ENCODE data around the gene COL23A1.

Gene COL23A1

DNA sequence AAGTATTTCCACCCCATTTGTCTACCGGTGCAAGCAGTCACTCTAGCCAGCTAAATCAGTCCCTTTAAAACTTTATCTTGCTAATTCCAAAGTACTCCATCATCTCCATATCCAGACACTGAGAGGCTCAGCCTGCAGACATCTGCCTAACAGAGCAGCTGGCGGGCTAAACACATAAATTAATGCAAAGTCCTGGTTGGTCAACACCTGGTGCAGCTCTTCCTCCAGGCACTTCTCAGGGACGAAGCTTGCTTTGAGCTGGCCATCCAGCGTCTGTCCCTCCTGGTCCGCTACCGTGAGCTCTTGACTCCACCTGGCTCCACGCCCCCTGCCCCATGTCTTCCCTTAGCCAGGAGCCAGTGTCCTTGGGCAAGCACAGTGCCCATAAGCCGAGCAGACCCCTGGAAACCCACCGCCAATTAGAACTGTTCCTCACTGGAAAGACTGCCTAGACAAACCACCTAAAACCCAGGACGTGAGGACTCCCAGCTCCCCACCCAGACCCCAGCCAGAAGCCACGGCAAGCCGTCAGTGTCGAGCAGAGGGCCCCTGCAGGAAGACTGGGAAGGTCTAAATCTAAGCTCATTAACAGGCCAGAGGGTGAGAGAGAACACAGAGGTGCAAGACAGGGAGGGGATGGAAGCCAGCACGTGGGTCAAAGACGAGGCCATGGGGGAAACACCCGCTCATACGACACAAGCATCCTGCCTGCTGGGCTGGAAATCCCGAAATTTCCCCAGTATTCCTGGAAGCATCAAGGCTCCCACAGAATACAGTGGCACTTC lies 120.0 kb downstream of the COL23A1 start:
- no peak for DNase-seq

DNA sequence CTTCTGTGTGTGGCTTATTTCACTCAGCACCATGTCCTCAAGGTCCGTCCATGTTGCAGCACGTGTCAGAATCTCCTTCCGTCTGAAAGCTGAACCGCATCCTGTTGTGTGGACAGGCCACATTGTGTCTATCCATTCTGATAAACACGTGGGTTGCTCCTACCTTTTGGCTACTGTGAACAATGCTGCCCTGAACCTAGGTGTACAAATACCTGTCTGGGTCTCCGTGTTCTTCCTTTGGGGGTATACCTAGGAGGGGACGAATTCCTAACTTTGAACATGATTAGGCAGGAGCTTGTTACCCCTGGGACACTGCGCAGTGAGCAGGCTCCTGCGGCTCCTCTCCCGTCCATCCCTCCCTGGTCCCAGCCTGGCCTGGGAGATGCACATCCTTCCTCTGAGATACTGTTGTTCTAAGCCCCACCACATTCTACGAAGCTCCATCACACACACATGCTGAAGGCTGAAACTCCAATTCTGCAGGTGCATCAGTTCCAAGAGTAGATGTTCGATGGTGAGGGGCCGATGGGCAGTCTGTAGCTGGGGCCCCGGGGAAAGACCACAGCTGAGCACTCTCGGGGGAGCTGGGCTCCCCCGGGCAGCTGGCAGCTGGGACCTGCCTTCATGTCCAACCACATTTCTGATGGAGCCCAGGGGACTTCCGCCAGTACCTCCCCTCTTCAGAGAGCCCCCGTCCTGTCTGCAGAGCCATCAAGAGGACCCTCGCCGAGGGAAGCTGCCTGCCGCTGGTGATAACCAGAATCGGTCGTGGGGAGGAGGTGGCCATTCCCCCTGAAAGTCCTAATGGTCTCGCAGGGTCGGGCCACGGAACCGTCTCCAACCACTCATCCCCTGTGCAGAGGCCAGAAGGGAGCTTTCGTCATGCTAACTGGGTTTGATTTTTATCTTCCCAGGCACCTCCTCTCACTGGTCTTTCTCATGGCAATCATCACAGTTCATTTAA lies 120.9 kb downstream of the COL23A1 start:
- DNase-seq, result no peak

DNA sequence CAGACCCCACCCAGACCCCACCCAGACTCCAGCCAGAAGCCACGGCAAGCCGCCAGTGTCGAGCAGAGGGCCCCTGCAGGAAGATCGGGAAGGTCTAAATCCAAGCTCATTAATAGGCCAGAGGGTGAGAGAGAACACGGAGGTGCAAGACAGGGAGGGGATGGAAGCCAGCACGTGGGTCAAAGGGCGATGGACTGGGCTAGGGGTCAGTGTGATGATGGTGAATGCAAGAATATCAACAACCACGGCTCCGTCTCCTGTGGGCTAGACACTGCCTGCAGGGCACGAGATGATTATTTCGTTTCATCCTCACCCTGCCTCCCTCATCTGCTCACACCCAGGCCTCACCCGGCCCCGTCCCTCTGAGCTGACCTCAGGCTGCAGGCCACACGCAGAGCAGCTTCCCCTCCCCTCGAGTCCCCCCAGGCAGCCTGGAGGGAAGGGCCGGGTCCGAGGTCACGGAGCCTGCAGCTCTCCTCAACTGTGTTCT lies 122.0 kb downstream of the COL23A1 start:
- DNase-seq, result no peak

DNA sequence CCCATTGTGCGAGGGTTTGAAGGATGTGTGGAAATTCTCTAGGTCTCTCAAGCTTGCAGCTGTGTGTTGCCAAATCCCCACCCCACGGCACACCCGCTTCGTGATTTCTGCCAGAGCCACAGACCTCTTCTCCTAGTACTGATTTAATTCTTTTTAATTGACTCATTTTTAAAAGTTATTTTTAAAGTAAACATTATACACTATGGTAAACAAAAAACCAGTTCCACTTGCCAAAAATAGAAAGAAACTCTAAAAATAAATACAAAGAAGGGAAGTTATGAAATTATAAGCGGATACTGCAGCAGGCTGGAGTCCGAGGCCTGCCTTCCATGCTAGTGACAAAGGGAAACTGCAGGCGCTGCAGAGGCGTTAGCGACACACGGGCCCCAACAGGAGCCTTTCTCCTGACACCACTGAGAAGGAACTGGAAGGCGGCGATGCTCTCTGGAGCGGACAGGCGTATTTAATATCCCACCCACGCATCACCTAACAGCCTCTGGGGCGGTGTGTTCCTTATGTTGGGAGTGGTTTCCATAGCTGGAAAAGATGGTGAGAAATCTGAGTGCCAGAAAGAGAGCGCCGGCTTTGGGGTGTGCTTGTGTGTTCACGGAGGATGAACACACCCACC lies 122.5 kb downstream of the COL23A1 start:
- DNase-seq, result no peak

DNA sequence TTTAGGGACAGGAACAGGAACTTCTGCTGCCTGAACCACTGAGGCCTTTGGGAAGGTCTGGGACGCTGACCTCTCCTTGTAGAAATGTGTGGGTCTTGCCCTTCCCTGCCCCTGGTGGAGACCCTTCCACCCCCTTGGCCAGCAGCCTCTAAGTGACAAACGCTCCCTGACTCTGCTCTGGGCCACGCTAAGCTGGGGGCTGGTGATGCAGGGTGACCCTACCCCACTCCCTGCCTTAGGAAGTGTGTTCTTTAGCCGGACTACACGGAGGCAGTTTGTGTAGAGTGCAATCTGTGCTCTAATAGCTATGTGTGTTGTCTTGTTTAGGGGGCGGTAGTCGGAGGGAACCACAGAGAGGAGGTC lies 123.0 kb downstream of the COL23A1 start:
- no peak for DNase-seq

DNA sequence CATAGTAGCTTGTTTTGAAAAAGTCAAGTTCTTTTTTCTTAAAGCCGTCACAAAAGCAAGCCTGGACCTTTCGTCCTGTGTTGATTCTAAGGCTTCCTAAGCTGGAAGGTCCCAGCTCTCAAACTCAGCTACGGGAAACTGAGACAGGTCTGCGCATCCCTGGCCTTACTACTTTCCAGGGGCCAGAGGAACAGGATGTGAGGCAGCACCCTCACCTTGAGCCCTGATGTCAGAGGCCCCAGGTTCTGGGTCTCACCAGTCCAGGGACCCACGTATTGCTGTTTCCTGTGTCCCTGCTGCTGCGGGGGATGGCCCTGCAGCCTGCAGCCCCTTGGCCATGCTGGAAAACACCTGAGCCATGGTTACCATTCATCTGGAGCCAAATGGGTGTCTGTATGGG lies 123.9 kb downstream of the COL23A1 start:
- no peak for DNase-seq

DNA sequence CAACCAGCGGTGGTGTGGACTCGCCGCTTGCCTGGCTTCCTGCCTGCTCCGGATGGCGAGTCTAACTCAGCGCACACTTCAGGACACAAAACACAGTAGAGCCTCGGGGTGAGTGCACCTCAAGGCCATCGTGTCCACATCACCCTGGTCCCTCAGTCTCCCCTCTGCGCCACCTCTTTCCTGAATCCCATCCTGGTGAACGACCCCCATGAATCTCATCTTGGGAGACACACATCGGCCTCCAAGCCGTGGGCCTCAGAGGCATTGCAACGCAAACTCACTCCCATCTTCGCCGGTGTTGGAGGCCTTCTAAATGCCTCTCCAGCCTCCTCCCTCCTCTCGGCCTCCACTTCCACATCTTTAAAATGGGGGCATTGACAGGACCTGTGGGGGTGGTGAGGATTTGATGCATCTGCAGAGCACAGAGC lies 124.3 kb downstream of the COL23A1 start:
- no peak for DNase-seq

DNA sequence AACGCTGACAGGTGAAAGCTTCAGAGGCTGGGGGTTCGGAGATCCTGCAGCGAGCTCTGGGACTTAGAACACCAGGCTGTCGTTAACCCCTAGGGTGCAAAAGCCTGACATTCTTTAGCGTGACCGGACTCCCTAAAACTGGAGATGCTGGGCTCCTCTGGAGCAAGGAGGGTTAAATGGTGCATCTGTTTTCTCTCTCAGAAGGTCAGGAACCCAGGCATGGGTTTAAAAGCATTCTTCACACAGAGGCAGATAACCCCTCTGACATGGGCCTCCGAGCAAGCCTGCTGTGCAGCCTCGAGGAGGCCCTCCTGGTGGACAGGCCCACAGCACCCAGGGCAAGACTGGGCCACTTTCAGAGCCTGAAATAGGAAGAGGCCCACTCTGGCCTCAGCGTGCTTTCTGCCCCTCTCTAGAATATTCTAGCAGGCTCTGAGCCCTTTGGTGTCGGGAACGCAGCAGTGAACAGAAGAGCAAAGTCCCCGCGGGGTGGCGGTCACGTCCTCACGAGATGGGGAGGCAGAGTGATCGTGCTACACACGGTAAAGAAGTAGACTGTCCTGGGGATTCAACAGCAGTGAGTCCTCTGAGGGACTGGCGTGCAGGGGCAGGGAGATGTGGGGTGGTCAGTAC lies 124.8 kb downstream of the COL23A1 start:
- no peak for DNase-seq

DNA sequence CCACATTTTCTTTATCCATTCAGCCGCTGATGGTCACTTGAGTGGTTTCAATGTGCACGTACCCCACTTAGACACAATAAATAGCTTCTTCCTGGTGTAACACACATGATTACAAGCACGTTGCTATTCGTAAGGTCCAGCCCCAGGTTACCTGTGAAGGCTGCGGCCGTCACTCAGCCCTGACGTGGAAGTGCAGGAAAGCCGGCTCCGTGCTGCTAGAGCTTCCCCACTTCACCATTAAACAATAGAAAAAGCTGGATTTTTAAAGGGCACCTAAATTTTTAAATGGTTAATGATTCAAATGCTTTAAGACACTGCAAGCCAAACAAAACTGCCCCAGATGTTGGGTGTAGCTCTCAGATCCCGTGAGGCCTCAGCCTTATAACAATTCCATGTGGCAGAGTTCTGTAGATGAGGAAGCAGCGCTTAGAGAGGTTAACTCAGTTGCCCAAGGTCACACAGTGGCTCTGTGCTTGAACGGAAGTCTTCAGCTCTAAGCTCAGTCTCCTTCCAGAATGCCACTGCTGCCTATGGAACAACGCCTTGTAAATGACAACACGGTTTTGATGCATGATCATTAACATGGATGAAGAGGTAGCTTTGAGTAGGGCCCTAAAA lies 125.7 kb downstream of the COL23A1 start:
- DNase-seq, result no peak

DNA sequence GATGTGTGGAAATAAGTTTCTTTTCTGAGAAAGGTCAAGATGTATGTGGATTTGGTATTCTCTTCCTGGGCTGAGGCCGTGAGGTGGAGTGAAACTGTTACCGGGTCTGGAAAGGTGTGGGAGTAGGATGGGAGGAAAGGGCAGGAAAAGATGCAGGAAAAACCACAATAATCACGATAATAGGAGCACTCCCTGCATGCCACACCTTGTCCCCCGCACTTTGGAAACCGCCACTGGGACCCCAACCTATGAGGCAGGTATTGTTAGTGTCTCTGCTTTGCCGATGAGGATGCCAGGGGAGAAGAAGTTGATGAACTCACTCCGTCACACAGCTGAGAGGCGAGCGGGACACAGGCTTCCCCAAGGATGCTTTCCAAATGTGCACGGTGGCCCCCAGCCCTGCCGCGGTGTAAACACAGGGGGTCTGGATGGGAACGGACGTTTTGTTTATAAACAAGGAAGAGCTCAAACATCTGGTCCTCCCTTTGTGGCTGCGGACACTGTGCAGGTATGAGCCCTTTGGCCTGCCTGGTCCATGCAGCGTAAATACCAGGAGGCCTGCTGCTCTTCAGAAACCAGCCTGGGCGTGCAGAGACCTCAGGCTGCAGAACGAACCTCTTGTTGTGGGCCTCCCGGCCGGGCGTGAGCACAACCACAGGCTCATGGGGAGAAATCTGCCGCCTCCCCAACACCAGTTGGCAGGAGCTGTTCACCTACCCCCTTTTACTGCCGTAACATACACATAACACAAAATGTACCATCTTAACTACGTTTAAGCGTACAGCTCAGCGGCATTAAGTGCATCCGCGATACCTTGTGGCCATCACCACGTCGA lies 126.7 kb downstream of the COL23A1 start:
- DNase-seq, result no peak

DNA sequence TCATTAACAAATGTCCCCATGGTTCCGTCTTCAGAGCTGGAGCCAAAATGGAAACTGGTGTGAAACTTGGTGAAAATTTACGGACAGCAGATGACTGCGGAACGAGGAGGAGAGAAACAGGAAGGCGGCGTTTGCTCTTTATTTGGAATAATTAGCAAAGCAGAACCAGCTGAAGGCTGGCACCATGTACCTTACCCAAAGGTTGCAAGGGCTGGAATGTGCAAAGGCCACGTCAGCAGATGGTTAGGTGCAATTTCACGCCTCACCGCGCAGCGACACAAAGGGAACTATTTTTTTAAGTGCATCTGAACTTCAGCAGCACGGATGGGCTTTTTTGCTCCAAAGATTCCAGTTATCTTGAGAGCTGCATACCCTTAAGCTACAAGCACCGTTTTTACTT lies 127.4 kb downstream of the COL23A1 start:
- DNase-seq, result no peak

DNA sequence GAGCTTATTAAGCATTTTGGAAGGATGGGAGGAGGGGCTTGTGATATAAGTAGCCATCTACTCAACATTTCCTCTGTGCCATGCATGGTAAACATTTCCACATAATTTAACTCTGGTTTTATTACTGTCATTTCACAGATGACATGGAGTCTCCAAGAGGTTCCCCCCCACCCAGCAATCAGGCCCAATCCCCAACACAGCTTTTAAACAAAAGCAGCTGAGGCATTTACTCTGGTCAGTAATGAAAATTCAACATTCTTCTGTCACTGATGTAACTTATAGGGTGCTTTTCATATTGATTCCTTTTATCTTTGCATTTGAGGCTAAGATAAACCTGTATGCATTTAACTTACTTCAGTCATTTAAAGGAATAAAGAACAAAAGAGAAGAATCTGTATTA lies 128.1 kb downstream of the COL23A1 start:
- no peak for DNase-seq

DNA sequence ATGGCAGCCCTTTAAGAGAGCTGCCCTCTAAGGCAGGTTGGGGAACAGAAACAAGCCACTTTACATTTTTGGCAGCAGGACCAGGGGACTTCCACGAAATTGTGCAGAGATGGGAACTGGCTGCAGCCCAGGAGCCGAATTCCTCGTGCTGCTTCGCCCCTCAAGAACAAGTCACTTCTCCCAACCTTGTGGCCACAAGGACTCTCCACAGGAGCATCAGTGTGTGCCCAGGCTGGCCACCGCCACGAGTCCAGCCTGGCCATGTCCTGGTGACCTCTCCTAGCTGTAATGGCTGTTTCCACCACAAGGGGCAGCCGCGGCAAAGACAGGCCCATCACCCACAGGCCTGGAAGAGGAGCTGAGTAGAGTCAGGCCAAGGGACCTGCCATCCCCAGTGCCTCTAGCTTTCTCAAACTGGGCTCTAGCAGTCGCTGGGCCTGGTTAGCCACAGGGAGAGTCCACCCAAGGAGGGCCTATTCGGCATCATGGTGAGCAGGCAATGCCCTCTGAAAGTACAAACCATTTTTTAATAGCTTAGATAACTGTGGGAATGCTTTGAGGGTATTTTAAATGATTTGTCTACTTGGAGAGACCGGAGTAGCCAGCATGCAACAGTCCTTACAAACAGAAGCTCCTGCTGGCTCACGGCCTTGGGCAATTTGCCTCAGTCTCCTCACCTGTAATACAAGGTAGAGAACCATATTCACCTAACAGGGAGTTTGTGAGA lies 129.0 kb downstream of the COL23A1 start:
- peak; percentile 35 for DNase-seq

DNA sequence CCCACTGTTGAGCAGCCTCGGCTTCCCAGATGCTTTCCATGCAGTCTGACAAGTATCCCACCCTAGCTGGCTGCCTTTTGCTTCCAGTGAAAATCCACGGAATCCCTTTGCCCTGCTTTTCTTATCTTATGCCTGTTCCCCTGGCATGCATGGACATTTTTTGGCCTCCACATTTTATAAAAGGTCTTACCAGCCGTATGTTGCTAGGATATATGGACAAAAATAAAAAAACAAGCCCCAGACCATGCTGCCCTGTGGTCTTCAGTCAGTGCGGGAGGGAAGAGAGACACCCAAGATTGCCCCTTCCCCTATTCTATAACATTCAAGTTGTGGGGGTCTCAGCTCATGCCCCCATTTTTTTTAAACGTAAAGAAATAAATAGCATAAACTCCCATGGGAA lies 129.6 kb downstream of the COL23A1 start:
- DNase-seq, result no peak

DNA sequence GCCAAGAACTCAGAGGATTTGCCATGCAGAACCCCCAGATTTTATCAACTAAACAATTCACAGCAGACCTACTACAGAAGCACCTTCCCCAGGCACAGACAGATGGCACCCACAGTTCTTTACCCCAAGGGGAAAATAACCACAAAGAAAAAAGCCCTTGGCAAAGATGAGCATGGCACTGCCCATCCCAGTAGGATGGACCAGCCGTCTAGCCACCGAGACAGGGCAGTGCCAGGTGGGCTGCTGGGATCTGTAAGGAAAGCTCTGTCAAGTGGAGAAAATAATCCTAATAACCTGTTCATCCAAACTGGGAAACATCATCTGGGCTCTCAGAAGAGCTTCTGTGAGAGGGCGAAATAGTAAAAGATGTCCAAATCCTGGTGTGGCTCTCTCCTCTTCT lies 130.0 kb downstream of the COL23A1 start:
- DNase-seq, result no peak

DNA sequence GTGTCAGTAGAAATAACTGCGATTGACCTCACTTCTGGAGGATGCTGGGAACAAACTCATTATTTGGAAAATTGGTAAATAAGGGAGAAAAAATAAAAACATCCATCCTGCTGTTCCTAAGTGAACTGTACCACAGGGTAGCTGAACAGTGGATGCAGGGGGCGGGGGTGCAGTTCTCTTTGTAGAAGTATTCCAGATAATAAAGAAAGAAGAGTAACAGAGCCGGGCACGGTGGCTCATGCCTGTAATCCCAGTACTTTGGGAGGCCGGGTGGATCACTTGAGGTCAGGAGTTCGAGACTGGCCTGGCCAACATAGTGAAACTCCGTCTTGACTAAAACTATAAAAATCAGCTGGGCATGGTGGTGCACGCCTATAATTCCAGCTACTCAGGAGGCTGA lies 132.1 kb downstream of the COL23A1 start:
- DNase-seq, result no peak

DNA sequence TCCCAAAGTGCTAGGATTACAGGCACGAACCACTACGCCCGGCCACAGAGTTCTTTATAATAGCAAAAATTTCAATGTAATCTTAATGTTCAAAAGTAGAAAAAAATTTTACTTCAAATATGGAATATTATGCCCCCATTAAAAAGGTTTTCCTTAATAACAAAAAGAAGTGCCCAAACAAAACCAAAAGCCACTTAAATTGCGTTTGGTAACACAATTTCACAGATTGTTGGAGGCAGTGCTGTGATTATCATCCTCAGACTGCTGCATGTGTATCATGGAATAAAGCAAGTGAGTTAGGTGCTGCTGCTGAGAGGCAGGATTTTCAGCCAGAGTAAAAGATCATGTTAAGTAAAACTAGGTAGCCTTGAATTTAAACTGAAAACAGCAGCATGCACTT lies 132.7 kb downstream of the COL23A1 start:
- DNase-seq, result no peak

DNA sequence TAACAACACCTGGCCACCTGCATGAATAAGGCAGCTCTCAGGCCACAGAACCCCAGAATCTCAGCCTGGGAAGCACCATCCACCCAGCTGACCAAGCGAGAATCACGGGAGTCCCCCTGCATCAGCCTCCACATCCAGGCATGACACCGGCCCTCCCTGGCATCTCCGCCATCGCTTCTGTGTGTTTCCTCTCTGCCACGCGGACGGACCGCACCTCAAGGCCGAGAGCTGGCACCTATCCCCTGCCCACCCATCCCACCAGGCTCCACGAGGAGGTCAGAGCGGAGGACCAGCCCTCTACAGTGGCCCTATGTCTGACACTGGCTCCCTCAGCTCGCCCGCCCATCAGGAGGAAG lies 134.7 kb downstream of the COL23A1 start:
- no peak for DNase-seq

DNA sequence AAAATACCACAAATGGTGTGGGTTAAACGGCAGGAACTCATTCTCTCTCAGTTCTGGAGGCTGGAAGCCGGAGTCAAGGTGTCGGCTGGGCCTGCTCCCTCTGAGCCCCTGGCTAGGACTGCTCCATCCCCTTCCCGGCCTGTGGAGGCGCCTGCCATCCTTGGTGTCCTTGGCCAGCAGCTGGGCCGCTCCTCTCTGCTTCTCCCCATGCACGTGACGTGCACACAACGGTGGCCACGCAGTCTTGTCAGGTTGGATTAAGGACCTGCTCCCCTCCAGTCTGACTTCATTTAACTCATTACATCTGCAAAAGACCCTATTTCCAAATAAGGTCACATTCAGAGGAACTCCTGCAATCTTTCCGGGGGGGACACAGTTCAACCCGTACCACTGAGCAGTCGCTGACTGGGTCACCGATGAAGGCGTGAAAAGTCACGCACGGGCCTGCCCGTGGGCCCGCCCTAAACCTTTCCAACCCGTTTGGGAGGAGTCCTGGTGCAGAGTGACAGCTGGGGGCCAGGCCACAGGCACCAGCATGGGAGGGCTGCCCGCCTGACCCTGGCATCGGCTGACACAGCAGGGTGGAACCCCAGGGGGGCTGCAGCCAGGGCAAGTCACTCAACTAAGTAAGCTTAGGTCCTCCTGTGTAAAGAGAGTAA lies 135.2 kb downstream of the COL23A1 start:
- no peak for DNase-seq

DNA sequence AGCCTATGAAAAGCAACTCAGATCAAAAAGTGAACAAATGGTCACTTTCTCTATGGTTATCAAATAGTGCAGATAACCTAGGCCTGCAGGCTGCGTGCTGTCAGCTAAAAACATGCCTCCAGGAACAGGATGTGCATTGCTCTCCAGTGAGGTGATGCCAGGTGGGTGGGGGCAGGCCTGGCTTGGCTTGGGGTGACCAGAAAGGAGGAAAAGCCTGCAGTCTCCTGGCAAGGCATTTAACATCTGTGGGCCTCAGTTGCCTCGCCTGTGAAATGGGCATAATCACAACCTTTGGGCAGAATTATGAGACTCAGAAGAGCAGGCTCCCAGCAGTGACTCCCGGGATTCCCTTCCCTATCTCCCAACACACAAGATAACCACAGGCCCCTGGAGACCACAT lies 135.9 kb downstream of the COL23A1 start:
- no peak for DNase-seq

Data from activated naive CD4-positive, alpha-beta T cell treated with anti-CD3 and anti-CD28 coated beads, Interleukin-2, amount 50 U/mL, for 16 hours (primary cell).